Loucy (cell line): ENCODE data around the gene GLDN.

Experiments
- H2AFZ ChIP-seq: fragments of 200-600 bp; sonication (generic); 2 replicates; pipeline ENCODE4 v1.6.0; 2016; ENCODE audit warnings: antibody characterized with exemption, mild to moderate bottlenecking, low read length, moderate library complexity
- H3F3A ChIP-seq: fragments of 200-600 bp; 2 replicates; pipeline ENCODE4 v1.6.0; 2016; ENCODE audit warnings: antibody characterized with exemption, low read depth, mild to moderate bottlenecking
- H3K27me3 ChIP-seq: fragments of 200-600 bp; sonication (generic); 2 replicates; pipeline ENCODE4 v1.6.1; 2014; ENCODE audit warnings: low read length, mild to moderate bottlenecking; ENCODE audit not compliant: insufficient read depth, poor library complexity, severe bottlenecking
- H3K36me3 ChIP-seq: fragments of 200-600 bp; sonication (generic); 2 replicates; pipeline ENCODE4 v1.6.1; 2016; ENCODE audit warnings: low read length; ENCODE audit not compliant: insufficient read depth
- H3K4me1 ChIP-seq: fragments of 200-600 bp; sonication (generic); 2 replicates; pipeline ENCODE4 v1.5.1; 2014; ENCODE audit warnings: low read length, mild to moderate bottlenecking; ENCODE audit not compliant: insufficient read depth, poor library complexity, severe bottlenecking
- H3K4me2 ChIP-seq: fragments of 200-600 bp; sonication (generic); 2 replicates; pipeline ENCODE4 v1.6.0; 2014; ENCODE audit warnings: antibody characterized with exemption, low read length, low read depth, mild to moderate bottlenecking; ENCODE audit not compliant: poor library complexity, severe bottlenecking
- H3K4me3 ChIP-seq: fragments of 200-600 bp; sonication (generic); 2 replicates; pipeline ENCODE4 v1.5.1; 2014; ENCODE audit warnings: low read length, mild to moderate bottlenecking, mixed read lengths; ENCODE audit not compliant: poor library complexity, severe bottlenecking
- H3K79me2 ChIP-seq: fragments of 200-600 bp; sonication (generic); 2 replicates; pipeline ENCODE4 v1.6.1; 2014; ENCODE audit warnings: low read length; ENCODE audit not compliant: insufficient read depth
- H3K9ac ChIP-seq: fragments of 200-600 bp; sonication (generic); 2 replicates; pipeline ENCODE4 v1.6.0; 2014; ENCODE audit warnings: mild to moderate bottlenecking, low read depth, low read length, moderate library complexity; ENCODE audit not compliant: poor library complexity, severe bottlenecking
- H3K9me2 ChIP-seq: fragments of 200-600 bp; sonication (generic); replicated peaks from 2 replicates; pipeline ENCODE4 v1.6.1; 2016; ENCODE audit warnings: low read depth, low read length, mixed read lengths
- H3K9me3 ChIP-seq: fragments of 200-600 bp; sonication (generic); 2 replicates; pipeline ENCODE4 v1.6.1; 2014; ENCODE audit warnings: mild to moderate bottlenecking, antibody characterized with exemption, low read length, low read depth; ENCODE audit not compliant: insufficient read depth
- H4K20me1 ChIP-seq: fragments of 200-600 bp; sonication (generic); 2 replicates; pipeline ENCODE4 v1.6.0; 2014; ENCODE audit warnings: antibody characterized with exemption, low read length, mild to moderate bottlenecking; ENCODE audit not compliant: insufficient read depth, poor library complexity, severe bottlenecking
- EZH2phosphoT487 ChIP-seq: fragments of 200-600 bp; IDR thresholded peaks from 2 replicates; pipeline ENCODE4 v1.6.1; 2018; ENCODE audit warnings: antibody characterized with exemption, mild to moderate bottlenecking, moderate library complexity, borderline replicate concordance
- TF ChIP-seq, protein P1 (sequence below): fragments of 200-600 bp; sonication (generic); conservative IDR thresholded peaks from 2 replicates; pipeline ENCODE4 v1.5.1; 2014; ENCODE audit warnings: mild to moderate bottlenecking, antibody characterized with exemption, low read length

GLDN gene

DNA sequence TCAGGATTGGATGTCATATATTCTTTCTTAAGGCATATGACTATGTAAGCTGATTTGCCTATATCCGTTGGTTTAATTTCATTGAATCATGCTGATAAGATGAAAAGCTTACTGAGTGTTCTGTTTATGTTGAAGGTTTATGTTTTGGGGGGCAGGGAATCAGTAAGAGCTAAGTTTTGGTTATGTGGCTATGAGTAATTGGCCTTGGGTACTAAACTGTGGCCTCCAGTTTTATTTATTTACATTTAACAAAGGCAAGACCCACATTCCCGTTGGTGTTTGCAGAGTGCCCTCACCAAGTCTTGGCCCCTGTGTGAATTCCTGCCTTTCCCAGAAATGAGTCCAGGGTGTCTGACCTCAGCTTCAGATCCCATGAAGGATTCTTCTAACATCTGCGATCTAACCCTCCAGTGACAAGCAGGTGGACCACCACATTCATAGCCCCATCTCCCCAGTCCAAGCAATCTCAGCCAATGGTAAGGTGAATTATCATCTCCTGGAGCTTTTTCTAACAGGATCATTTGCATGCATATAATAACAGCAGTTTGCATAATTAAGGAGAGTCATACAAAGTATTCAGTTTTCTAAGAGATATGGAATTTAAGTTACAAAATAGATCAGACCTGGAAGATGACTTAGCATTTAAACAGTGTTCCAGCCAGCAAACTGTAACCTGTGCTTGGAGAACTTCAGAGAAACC is 27.4 kb downstream of the GLDN start:
- no peak overlapping the region for H3K9ac ChIP-seq
- H3K4me1 ChIP-seq = no peaks in the 10 kb centered on the region
- no peaks in the 10 kb centered on the region for H3K79me2 ChIP-seq
- TF ChIP-seq EZH2phosphoT487 = no peak
- TF ChIP-seq, protein P1, sequence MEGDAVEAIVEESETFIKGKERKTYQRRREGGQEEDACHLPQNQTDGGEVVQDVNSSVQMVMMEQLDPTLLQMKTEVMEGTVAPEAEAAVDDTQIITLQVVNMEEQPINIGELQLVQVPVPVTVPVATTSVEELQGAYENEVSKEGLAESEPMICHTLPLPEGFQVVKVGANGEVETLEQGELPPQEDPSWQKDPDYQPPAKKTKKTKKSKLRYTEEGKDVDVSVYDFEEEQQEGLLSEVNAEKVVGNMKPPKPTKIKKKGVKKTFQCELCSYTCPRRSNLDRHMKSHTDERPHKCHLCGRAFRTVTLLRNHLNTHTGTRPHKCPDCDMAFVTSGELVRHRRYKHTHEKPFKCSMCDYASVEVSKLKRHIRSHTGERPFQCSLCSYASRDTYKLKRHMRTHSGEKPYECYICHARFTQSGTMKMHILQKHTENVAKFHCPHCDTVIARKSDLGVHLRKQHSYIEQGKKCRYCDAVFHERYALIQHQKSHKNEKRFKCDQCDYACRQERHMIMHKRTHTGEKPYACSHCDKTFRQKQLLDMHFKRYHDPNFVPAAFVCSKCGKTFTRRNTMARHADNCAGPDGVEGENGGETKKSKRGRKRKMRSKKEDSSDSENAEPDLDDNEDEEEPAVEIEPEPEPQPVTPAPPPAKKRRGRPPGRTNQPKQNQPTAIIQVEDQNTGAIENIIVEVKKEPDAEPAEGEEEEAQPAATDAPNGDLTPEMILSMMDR = no peak
- no peaks in the 10 kb centered on the region for H3K36me3 ChIP-seq
- H3F3A ChIP-seq = no peaks in the 10 kb centered on the region
- no peak overlapping the region for H3K4me2 ChIP-seq
- no peak overlapping the region for H2AFZ ChIP-seq
- H3K9me3 ChIP-seq = no peaks in the 10 kb centered on the region
- H3K4me3 ChIP-seq = no peak overlapping the region
- no peaks in the 10 kb centered on the region for H3K9me2 ChIP-seq
- H3K27me3 ChIP-seq = no peaks in the 10 kb centered on the region
- H4K20me1 ChIP-seq = no peaks in the 10 kb centered on the region

DNA sequence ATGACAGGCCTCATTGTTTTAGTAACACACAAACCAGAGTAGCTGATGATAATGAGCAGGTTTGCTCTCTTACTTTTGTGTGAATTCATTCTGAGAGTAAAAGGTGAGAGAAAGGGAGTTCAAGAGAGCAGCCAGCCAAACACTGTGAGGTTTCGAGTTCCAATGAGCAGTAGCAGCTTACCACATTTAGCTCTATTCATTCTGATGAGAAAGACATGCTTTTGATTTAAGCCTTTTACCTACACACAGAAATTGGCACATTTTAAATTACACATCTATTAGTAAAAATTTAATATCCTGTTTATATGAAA is 28.0 kb downstream of the GLDN start:
- no peak overlapping the region for H2AFZ ChIP-seq
- H3K9ac ChIP-seq = no peak overlapping the region

DNA sequence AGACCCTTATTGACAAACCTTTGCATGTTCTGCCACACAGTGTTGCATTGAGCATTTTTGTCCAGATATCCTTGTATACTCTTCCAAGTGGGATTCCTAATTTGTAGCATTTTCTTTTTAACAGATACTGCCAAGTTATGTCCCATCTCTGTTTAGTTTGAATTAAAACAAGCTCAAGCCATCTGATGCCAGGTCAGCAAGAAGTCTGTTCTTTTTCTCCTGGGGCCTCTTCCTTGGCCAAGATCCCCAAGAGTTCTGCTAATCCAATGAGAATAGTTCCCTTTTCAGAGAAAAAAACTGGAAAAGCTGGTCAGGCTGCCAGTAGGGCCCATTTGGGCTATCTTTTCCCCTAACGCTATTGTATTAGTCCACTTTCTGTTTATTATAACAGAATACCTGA is 29.8 kb downstream of the GLDN start:
- no peaks in the 10 kb centered on the region for H3K36me3 ChIP-seq
- H3K4me1 ChIP-seq = no peaks in the 10 kb centered on the region
- no peak overlapping the region for H3K4me2 ChIP-seq
- H3K79me2 ChIP-seq = no peaks in the 10 kb centered on the region
- H3F3A ChIP-seq = no peaks in the 10 kb centered on the region
- no peaks in the 10 kb centered on the region for H4K20me1 ChIP-seq
- H3K9me3 ChIP-seq = no peaks in the 10 kb centered on the region
- H3K4me3 ChIP-seq = no peak overlapping the region
- no peaks in the 10 kb centered on the region for H3K27me3 ChIP-seq
- TF ChIP-seq EZH2phosphoT487 = no peak
- TF ChIP-seq, protein P1 = no peak
- no peak overlapping the region for H3K9ac ChIP-seq
- H3K9me2 ChIP-seq = no peaks in the 10 kb centered on the region
- no peak overlapping the region for H2AFZ ChIP-seq

More for the DNA sequence above, 28.0 kb downstream of the GLDN start:
- no peaks in the 10 kb centered on the region for H3K9me3 ChIP-seq
- H3F3A ChIP-seq = no peaks in the 10 kb centered on the region
- H3K4me3 ChIP-seq = no peak overlapping the region
- TF ChIP-seq EZH2phosphoT487 = no peak
- H3K9me2 ChIP-seq = no peaks in the 10 kb centered on the region
- H3K4me1 ChIP-seq = no peaks in the 10 kb centered on the region
- no peak overlapping the region for H3K4me2 ChIP-seq
- H3K36me3 ChIP-seq = no peaks in the 10 kb centered on the region
- no peaks in the 10 kb centered on the region for H3K79me2 ChIP-seq
- H3K27me3 ChIP-seq = no peaks in the 10 kb centered on the region
- H4K20me1 ChIP-seq = no peaks in the 10 kb centered on the region

DNA sequence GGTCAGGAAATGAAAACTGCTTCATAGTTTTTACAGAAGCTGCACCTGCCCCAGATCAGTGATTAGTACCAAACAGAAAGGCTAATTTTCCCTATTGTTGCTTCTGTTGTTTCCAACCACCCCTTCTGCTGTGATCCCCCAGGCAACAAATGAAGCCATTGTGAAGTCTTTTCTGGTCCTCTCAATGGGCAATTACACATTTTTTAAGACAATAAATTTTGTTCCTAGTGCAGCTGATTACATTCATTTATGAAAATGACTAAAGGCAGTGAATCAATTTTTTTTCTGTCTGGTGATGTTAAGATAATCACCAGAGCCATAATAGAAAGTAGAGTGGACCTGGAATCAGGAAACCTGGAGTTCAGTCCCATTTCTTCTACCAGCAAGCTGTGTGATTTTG is 32.7 kb downstream of the GLDN start:
- H3K9me2 ChIP-seq = no peaks in the 10 kb centered on the region
- H4K20me1 ChIP-seq = no peaks in the 10 kb centered on the region
- no peaks in the 10 kb centered on the region for H3K9me3 ChIP-seq
- H3K4me3 ChIP-seq = no peak overlapping the region
- H3K4me2 ChIP-seq = no peak overlapping the region
- no peaks in the 10 kb centered on the region for H3K79me2 ChIP-seq
- no peaks in the 10 kb centered on the region for H3K27me3 ChIP-seq
- H3K36me3 ChIP-seq = no peaks in the 10 kb centered on the region
- H3K9ac ChIP-seq = no peak overlapping the region
- H2AFZ ChIP-seq = no peak overlapping the region
- no peaks in the 10 kb centered on the region for H3K4me1 ChIP-seq
- no peak for TF ChIP-seq EZH2phosphoT487
- TF ChIP-seq, protein P1 = no peak
- no peaks in the 10 kb centered on the region for H3F3A ChIP-seq
